Fibroblast of lung (primary cell): ENCODE results near the gene IRAK1. TPM values are rescaled to one million over a fixed set of nuclear protein-coding genes. Genes with fewer than 3 reads are reported as not detected.

Source experiments
- DNase-seq, 2 donors: peaks; one replicate each; pipeline versions ENCODE4 v3.0.0 to v3.0.0-alpha.2; 2010; ENCODE audit warnings: low read depth in 2 of 2
- H2AFZ ChIP-seq: 2 replicates; pipeline ENCODE4 v1.5.1; 2012; ENCODE audit warnings: low read length, control low read depth, inconsistent platforms
- H3K27ac ChIP-seq: 2 replicates; pipeline ENCODE4 v1.5.1; 2011; ENCODE audit warnings: low read length, control low read depth; ENCODE audit not compliant: insufficient read depth
- H3K27me3 ChIP-seq: 2 replicates; pipeline ENCODE4 v1.5.1; 2011; ENCODE audit warnings: mild to moderate bottlenecking, low read length; ENCODE audit not compliant: control insufficient read depth, insufficient read depth
- H3K36me3 ChIP-seq: 2 replicates; pipeline ENCODE4 v1.5.1; 2011; ENCODE audit warnings: low read length; ENCODE audit not compliant: control insufficient read depth, insufficient read depth
- H3K4me1 ChIP-seq: 2 replicates; pipeline ENCODE4 v1.5.1; 2011; ENCODE audit warnings: low read length; ENCODE audit not compliant: control insufficient read depth, insufficient read depth; ENCODE audit errors: extremely low read depth
- H3K4me2 ChIP-seq: 2 replicates; pipeline ENCODE4 v1.5.1; 2011; ENCODE audit warnings: low read length, control low read depth; ENCODE audit not compliant: insufficient read depth; ENCODE audit errors: extremely low read depth
- H3K4me3 ChIP-seq, 4 experiments: fragments of 200-600 bp in 1 of 4; sonication (generic) in 1 of 4; replicated peaks in 1 of 4; 2 replicates each; pipeline ENCODE4 v1.5.1; 2011 to 2016; ENCODE audit warnings: low read length in 4 of 4, low read depth in 3 of 4, mild to moderate bottlenecking in 3 of 4, control low read depth in 2 of 4, inconsistent platforms in 1 of 4, mixed read lengths in 1 of 4; ENCODE audit not compliant: insufficient read depth in 1 of 4; ENCODE audit errors: control extremely low read depth in 1 of 4
- H3K79me2 ChIP-seq: 2 replicates; pipeline ENCODE4 v1.5.1; 2012; ENCODE audit warnings: mild to moderate bottlenecking, low read length, inconsistent platforms; ENCODE audit not compliant: control insufficient read depth, insufficient read depth
- H3K9ac ChIP-seq: 2 replicates; pipeline ENCODE4 v1.5.1; 2011; ENCODE audit warnings: mild to moderate bottlenecking, low read length, control low read depth; ENCODE audit not compliant: insufficient read depth
- H3K9me3 ChIP-seq: 2 replicates; pipeline ENCODE4 v1.5.1; 2012; ENCODE audit warnings: low read depth, low read length; ENCODE audit not compliant: control insufficient read depth, insufficient read depth
- H4K20me1 ChIP-seq: 2 replicates; pipeline ENCODE4 v1.5.1; 2011; ENCODE audit warnings: low read length; ENCODE audit not compliant: control insufficient read depth, insufficient read depth; ENCODE audit errors: extremely low read depth
- EZH2 ChIP-seq: IDR thresholded peaks from 2 replicates; pipeline ENCODE4 v1.5.1; 2012; ENCODE audit warnings: low read length, control low read depth, mild to moderate bottlenecking; ENCODE audit errors: missing control alignments
- polyA plus RNA-seq, 2 donors: library from polyadenylated mRNA; depleted of rRNA in 1 of 2; stranded (reverse) in 1 of 2; unstranded in 1 of 2; fragments of >200 nt; gene quantifications; 2 replicates each; pipeline ENCODE4 v1.2.1, GENCODE V29; 2011 to 2012; ENCODE audit warnings: missing spikeins in 1 of 2
- total RNA-seq: library from RNA; depleted of rRNA; stranded (reverse); fragments of >200 nt; gene quantifications from 2 replicates; pipeline ENCODE4 v1.2.1, GENCODE V29; 2014
- TF ChIP-seq, protein P1 (sequence below), 2 donors: IDR thresholded peaks in 1 of 2; conservative IDR thresholded peaks in 1 of 2; 1 replicate in 1 of 2; 2 replicates in 1 of 2; pipeline ENCODE4 v1.5.1; 2011 to 2012; ENCODE audit warnings: low read length in 2 of 2, control low read depth in 1 of 2, inconsistent platforms in 1 of 2, low read depth in 1 of 2, mild to moderate bottlenecking in 1 of 2

IRAK1 gene
- total and polyA plus RNA-seq, 2 donors (not counting 1 experiment from before 2014, with no cell fraction given): 25.9 to 65.9 TPM

DNA sequence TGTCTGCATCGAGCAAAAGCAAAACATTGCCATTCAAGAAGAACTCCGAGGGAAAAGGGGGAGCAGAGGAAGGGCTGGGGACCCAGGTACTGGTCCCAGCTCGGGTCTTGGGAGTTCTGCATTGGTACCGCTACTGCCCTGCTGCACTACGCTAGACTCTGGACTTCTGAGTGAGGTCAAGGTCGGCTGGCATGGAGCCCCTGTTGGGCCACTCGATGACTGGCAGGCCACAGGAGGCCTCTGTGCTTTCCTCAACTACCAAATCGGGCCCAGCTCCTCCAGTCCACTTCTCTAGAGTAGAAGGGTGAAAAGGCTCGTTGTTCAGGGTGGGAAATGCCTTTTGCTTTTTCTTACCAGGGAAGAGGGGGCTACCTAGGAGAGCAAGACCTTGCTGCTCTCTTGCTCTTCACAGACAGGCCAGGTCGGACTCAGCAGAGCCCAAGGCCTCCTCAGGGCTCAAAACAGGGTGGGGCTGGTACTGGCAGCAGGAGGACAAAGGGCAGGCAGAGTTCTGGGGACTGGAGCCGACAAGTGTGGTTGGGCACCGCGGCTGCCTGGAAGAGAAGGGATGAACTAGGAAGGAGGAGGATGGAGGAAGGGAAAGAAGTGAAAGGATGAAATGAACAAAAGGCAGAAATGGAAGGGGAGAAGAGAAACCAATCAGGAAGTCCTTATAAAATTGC, 8.9 kb upstream of the IRAK1 start:
- no peak for DNase-seq
- no peaks in the 10 kb centered on the region for H3K27me3 ChIP-seq

DNA sequence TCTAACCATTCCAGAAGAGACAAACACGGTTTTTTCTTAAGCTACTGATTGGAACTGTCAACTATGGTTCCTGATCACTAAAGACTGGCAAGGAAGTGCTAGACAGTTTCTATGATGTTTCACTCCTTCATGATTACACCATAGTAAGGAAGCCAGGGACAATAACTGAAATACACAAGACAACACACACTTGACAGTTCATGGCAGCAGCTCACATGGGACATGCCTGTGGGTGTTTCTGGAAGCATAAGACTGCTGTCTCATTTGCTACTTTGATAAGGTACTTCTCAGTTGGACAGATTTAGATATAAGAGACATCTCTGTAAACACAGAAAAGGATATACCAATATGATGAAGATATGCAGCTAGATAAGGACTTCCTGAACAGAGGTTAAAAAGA, 8.3 kb upstream of the IRAK1 start:
- no peak overlapping the region for H3K27ac ChIP-seq
- H4K20me1 ChIP-seq: no peaks in the 10 kb centered on the region
- no peak overlapping the region for H2AFZ ChIP-seq
- no peak overlapping the region for H3K4me2 ChIP-seq
- no peaks in the 10 kb centered on the region for H3K27me3 ChIP-seq
- no peaks in the 10 kb centered on the region for H3K9me3 ChIP-seq
- peaks cover 6% of the 10 kb centered on the region for H3K36me3 ChIP-seq
- TF ChIP-seq, protein P1, sequence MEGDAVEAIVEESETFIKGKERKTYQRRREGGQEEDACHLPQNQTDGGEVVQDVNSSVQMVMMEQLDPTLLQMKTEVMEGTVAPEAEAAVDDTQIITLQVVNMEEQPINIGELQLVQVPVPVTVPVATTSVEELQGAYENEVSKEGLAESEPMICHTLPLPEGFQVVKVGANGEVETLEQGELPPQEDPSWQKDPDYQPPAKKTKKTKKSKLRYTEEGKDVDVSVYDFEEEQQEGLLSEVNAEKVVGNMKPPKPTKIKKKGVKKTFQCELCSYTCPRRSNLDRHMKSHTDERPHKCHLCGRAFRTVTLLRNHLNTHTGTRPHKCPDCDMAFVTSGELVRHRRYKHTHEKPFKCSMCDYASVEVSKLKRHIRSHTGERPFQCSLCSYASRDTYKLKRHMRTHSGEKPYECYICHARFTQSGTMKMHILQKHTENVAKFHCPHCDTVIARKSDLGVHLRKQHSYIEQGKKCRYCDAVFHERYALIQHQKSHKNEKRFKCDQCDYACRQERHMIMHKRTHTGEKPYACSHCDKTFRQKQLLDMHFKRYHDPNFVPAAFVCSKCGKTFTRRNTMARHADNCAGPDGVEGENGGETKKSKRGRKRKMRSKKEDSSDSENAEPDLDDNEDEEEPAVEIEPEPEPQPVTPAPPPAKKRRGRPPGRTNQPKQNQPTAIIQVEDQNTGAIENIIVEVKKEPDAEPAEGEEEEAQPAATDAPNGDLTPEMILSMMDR (conservative IDR thresholded peaks at IDR 0.05 in 1 of 2, IDR thresholded peaks at IDR 0.05 in 1 of 2; ENCODE audit: low read depth in 1 of 2, low read length in 2 of 2): no peak
- no peak for TF ChIP-seq EZH2
- no peak overlapping the region for H3K9ac ChIP-seq
- H3K4me1 ChIP-seq: peaks cover 2% of the 10 kb centered on the region
- peaks cover under 1% of the 10 kb centered on the region for H3K79me2 ChIP-seq
- DNase-seq: no peak
- no peak overlapping the region for H3K4me3 ChIP-seq

More for the DNA sequence above, 8.9 kb upstream of the IRAK1 start:
- Histone ChIP-seq H3K36me3 (peaks cover 6% of the 10 kb centered on the region), H2AFZ (no peak overlapping the region), H3K27ac (no peak overlapping the region), H3K4me1 (peaks cover under 1% of the 10 kb centered on the region), H3K9me3 (no peaks in the 10 kb centered on the region), H3K79me2 (peaks cover 3% of the 10 kb centered on the region), H3K4me2 (no peak overlapping the region), H3K9ac (no peak overlapping the region), H4K20me1 (no peaks in the 10 kb centered on the region), H3K4me3 (no peak overlapping the region)
- TF ChIP-seq EZH2: no peak
- TF ChIP-seq, protein P1 (conservative IDR thresholded peaks at IDR 0.05 in 1 of 2, IDR thresholded peaks at IDR 0.05 in 1 of 2; ENCODE audit: low read depth in 1 of 2, low read length in 2 of 2): no peak

DNA sequence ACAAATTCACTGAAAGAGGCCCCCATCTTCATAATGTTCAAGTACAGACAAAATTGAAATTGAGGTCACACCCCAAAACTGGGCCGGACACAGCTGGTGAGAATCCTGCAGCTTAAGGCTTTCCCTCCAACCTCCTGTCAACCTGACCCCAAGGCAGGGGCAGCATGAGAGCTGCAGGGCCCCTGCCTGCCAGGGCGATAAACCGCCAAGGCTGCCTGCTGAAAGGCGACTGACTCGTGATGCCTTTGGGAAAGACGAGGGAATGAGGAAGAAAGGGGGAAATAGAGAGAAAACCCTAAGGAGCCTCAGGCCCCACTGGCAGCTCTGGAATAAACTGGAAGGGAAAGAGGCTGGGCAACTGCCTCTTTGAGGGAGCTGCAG, 7.3 kb upstream of the IRAK1 start:
- no peak overlapping the region for H3K4me2 ChIP-seq
- H3K4me3 ChIP-seq: no peak overlapping the region
- H4K20me1 ChIP-seq: no peaks in the 10 kb centered on the region
- no peaks in the 10 kb centered on the region for H3K27me3 ChIP-seq
- no peaks in the 10 kb centered on the region for H3K9me3 ChIP-seq
- no peak overlapping the region for H2AFZ ChIP-seq
- no peak overlapping the region for H3K27ac ChIP-seq
- H3K36me3 ChIP-seq: peaks cover 5% of the 10 kb centered on the region
- no peaks in the 10 kb centered on the region for H3K79me2 ChIP-seq
- no peak for DNase-seq
- H3K4me1 ChIP-seq: peaks cover 2% of the 10 kb centered on the region
- H3K9ac ChIP-seq: no peak overlapping the region
- TF ChIP-seq, protein P1 (conservative IDR thresholded peaks at IDR 0.05 in 1 of 2, IDR thresholded peaks at IDR 0.05 in 1 of 2; ENCODE audit: low read depth in 1 of 2, low read length in 2 of 2): no peak
- no peak for TF ChIP-seq EZH2
